Loucy (cell line): ENCODE measurements around the gene LOC101059915.

Experiments
- CTCF ChIP-seq: fragments of 200-600 bp; sonication (generic); conservative IDR thresholded peaks from 2 replicates; pipeline ENCODE4 v1.5.1; 2014; ENCODE audit warnings: mild to moderate bottlenecking, antibody characterized with exemption, low read length
- EZH2phosphoT487 ChIP-seq: fragments of 200-600 bp; IDR thresholded peaks from 2 replicates; pipeline ENCODE4 v1.6.1; 2018; ENCODE audit warnings: antibody characterized with exemption, mild to moderate bottlenecking, moderate library complexity, borderline replicate concordance

- TF ChIP-seq EZH2phosphoT487 (no peak), CTCF (no peak)
Observed at GRCh38 chrX:71619193-71619592, 48.2 kb upstream of the LOC101059915 start.
